Left renal cortex interstitium (tissue), 4 donors: Measurements from ENCODE around the gene GOLGA3. TPM values are rescaled to one million over a fixed set of nuclear protein-coding genes. Genes with fewer than 3 reads are reported as not detected.
"Not testable (repeated sequence)": the region's sequence is repeated elsewhere in the genome, so short reads cannot be mapped to it uniquely, and the experiment has no call there.

ENCODE experiments used
- DNase-seq, 4 donors: peaks; one replicate each; pipeline ENCODE4 v3.0.0-alpha.2; 2013; ENCODE audit warnings: low read depth in 4 of 4, low spot score in 2 of 4, missing footprints in 1 of 4
- polyA plus RNA-seq, 4 donors: library from polyadenylated mRNA; unstranded; fragments of 120-200 nt; gene quantifications; one replicate each; pipeline ENCODE4 v1.2.1, GENCODE V29; 2013; ENCODE audit not compliant: insufficient read length in 4 of 4

Gene GOLGA3
- polyA plus RNA-seq, 4 donors = 23.2 to 38.4 (median 31.0) TPM

- no peak for DNase-seq
Observed at GRCh38 chr12:132814232-132814631, 14.4 kb downstream of the GOLGA3 start.

DNA sequence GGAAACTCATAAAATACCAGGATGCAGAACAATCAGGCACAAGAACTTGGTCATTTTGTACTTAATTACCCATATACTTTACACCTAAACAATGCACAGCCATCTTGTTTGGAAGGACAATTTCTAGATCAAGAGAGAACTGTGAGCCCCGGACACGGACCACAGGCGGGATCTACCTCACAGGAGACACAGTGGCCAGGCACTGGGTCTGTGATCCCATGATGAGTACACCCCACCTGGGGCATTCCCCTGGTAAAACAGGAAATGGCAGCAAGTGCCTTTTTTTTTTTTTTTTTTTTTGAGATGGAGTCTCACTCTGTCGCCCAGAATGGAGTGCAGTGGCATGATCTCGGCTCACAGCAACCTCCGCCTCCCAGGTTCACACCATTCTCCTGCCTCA is 15.2 kb downstream of the GOLGA3 start:
- DNase-seq = no peak

GRCh38 chr12:132812631-132813305 is 15.9 kb downstream of the GOLGA3 start:
- DNase-seq = no peak

- not testable (repeated sequence) for DNase-seq
Observed at GRCh38 chr12:132809391-132809790, 19.3 kb downstream of the GOLGA3 start.

- no peak for DNase-seq
Observed at GRCh38 chr12:132807295-132808092, 21.2 kb downstream of the GOLGA3 start.

GRCh38 chr12:132806857-132807256 is 21.8 kb downstream of the GOLGA3 start:
- DNase-seq = no peak

DNA sequence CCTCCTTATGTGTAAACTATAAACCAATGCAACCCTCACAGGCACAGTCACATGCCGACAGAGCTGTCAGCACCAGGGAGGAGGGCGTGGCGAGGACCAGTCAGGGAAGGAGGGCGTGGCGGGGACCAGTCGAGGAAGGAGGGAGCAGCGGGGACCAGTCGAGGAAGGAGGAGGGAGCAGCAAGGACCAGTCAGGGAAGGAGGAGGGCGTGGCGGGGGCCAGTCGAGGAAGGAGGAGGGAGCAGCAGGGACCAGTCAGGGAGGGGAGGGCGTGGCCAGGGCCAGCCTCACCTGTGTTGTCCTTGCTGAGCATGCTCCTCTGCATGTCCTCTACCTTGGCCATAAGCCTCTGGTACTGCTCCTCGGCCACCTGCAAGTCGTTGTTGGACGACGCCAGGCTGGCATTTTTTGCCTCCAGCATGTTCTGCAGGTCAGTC is 24.2 kb downstream of the GOLGA3 start:
- no peak for DNase-seq

DNA sequence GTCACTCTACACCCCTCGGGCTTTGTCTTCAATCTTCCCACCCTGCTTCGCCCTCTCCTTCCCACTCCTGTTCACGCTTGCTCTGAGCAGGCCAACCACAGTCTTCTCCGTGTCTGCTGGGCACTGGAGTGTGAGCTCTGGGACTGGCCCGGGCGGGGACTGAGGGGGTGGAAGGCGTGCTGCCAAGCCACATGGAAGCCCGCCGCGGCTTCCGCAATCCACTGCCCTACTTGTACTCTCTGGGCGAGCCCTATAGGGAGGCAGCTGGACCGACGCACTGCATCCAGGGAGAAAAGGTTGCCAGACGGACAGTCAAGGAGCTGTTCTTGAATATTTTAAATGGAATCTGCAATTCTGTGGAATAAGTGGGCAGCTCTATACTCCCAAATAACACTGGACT is 24.8 kb downstream of the GOLGA3 start:
- DNase-seq = no peak

GRCh38 chr12:132803125-132803524 is 25.5 kb downstream of the GOLGA3 start:
- DNase-seq = no peak

DNA sequence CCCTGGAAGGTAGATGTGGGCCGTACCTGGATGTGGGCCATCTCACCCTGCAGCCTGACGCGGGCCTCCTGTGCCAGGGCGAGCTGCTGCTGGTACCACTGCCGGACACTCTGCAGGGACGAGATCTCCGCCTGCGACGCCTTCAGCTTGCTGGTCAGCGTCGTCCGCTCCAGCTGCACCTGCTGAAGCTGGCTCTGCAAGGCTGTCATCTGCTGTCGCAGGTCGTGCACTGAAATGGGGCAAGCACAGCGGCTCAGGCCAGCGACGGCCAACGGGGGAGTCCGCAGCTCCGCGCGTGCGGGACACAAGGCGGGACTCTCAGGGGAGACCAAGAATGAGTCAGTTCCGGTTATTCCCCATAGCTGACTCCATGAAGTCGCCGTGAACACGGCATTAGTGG is 26.9 kb downstream of the GOLGA3 start:
- no peak for DNase-seq

DNA sequence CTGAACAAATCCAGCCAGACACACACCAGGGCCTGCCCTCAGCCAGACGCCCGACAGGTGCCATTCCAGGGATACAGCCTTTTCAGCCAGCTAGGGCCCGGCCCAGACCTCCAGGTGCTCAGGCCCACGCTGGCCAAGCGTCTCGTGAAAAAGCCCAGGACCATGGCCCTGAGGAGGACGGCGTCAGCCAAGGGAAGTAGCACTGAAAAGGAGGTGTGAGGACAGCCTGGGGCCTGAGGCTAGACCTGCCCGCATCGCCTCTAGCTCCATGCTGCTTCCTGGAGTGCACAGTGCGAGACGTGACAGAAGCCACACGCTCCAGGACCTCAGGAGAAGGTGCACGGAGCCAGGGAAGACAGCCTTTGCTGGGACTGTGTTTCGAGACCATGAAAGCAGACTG is 29.8 kb downstream of the GOLGA3 start:
- DNase-seq = no peak

- no peak for DNase-seq
Observed at GRCh38 chr12:132797820-132798570, 30.7 kb downstream of the GOLGA3 start.

GRCh38 chr12:132795847-132796246 is 32.8 kb downstream of the GOLGA3 start:
- no peak for DNase-seq

- DNase-seq = not testable (repeated sequence)
Observed at GRCh38 chr12:132791940-132792339, 36.7 kb downstream of the GOLGA3 start.

DNA sequence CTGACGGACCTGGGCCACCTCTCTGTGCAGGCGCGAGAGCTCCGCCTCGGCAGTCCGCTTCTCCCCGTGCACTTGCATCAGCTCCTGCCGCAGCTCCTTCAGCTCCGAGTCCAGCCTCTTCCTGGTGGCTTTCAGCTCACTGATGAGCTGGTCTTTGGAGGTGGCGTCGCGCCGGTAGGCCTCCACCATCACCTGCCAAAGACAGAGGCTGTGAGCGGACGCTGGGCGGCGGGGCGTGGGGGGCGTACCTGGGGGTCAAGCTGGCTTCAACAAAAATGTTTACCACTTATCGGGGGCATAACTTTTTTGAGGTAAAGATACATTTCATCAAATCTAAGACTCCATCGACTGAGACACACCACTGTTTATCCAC is 39.6 kb downstream of the GOLGA3 start:
- no peak for DNase-seq

- no peak for DNase-seq
Observed at GRCh38 chr12:132788375-132789098, 40.1 kb downstream of the GOLGA3 start.

- DNase-seq = no peak
Observed at GRCh38 chr12:132787877-132788276, 40.8 kb downstream of the GOLGA3 start.

GRCh38 chr12:132786192-132786591 is 42.5 kb downstream of the GOLGA3 start:
- no peak for DNase-seq

GRCh38 chr12:132784580-132784979 is 44.1 kb downstream of the GOLGA3 start:
- DNase-seq = no peak

GRCh38 chr12:132783917-132784531 is 44.6 kb downstream of the GOLGA3 start:
- no peak for DNase-seq
